Left ventricle myocardium inferior (tissue), 1 donor: ENCODE results near the gene GALNT16. TPM values are rescaled to one million over a fixed set of nuclear protein-coding genes. Genes with fewer than 3 reads are reported as not detected.

Experiments used
- DNase-seq: peaks from one replicate; pipeline ENCODE4 v3.0.0-alpha.2; 2020
- H3K27ac ChIP-seq: fragments of 200-600 bp; replicated peaks from 2 replicates; pipeline ENCODE4 v1.8.0; 2021
- H3K27me3 ChIP-seq: fragments of 200-600 bp; 2 replicates; pipeline ENCODE4 v1.8.0; 2021; ENCODE audit warnings: low read depth
- H3K36me3 ChIP-seq: fragments of 200-600 bp; 2 replicates; pipeline ENCODE4 v1.8.0; 2021
- H3K4me1 ChIP-seq: fragments of 200-600 bp; 2 replicates; pipeline ENCODE4 v1.8.0; 2021
- H3K4me3 ChIP-seq: fragments of 200-600 bp; 2 replicates; pipeline ENCODE4 v1.8.0; 2021; ENCODE audit warnings: mild to moderate bottlenecking, moderate library complexity
- H3K9me3 ChIP-seq: fragments of 200-600 bp; replicated peaks from 2 replicates; pipeline ENCODE4 v1.8.0; 2021
- CTCF ChIP-seq: fragments of 200-600 bp; IDR thresholded peaks from 2 replicates; pipeline ENCODE4 v1.8.0; 2021; ENCODE audit warnings: antibody characterized with exemption, mild to moderate bottlenecking, borderline replicate concordance
- intact Hi-C: fragments of 100-400 bp; cut with micrococcal nuclease; formaldehyde crosslinking; loops from one replicate; pipeline ENCODE4 v1.11.0; 2022
- total RNA-seq: library from RNA; stranded (reverse); fragmentation: NEBNext Ultra II Directional; extraction: Animal tissue kit (Norgen Biotek cat#: 25700); gene quantifications from one replicate; pipeline ENCODE4 v1.2.1, GENCODE V29; 2021
- donor health status: DM: no; HTN: yes; CAD: no; lungs with severe emphysema.

GALNT16 gene
- total RNA-seq, 1 donor from 2014 or later, result 70.5 TPM

GRCh38 chr14:69332782-69333395, 72.9 kb downstream of the GALNT16 start:
- peaks cover 47% of the 10 kb centered on the region for H3K36me3 ChIP-seq
- intact Hi-C loops, result no loop called here
- H3K4me1 ChIP-seq, result no peaks in the 10 kb centered on the region
- no peaks in the 10 kb centered on the region for H3K9me3 ChIP-seq
- H3K27me3 ChIP-seq, result no peaks in the 10 kb centered on the region
- DNase-seq, result no peak
- no peak for TF ChIP-seq CTCF
- no peak overlapping the region for H3K4me3 ChIP-seq
- no peak overlapping the region for H3K27ac ChIP-seq

DNA sequence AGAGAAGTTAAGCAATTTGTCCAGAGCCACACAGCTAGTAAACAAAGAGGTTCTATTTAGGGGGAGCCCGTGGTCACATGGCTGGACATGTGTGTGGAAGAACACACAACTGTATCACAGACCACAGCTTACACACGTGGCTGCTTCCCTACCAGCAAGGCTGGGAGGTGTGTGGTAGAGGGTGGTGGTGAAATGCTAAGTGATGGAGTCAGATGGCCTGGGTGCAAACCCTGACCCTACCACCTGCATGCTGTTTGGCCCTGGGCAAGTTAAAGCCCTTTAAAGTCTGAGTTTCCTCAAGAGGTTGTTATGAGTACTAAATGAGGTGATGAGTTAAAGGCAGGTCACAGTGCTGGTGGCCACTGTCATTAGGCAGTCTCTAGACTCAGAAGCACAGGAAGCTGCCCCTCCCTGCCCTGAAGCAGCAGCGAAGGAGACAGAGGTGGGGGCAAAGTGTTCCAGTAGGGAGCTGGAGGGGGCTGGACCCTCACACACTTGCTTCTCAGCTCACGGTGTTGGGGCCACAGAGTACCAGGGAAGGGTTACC, 73.9 kb downstream of the GALNT16 start:
- no peaks in the 10 kb centered on the region for H3K9me3 ChIP-seq
- intact Hi-C loops, result no loop called here
- DNase-seq, result no peak
- no peak overlapping the region for H3K4me3 ChIP-seq
- H3K27me3 ChIP-seq, result no peaks in the 10 kb centered on the region
- no peak for TF ChIP-seq CTCF
- H3K36me3 ChIP-seq, result peaks cover 48% of the 10 kb centered on the region
- no peak overlapping the region for H3K27ac ChIP-seq
- H3K4me1 ChIP-seq, result no peaks in the 10 kb centered on the region

DNA sequence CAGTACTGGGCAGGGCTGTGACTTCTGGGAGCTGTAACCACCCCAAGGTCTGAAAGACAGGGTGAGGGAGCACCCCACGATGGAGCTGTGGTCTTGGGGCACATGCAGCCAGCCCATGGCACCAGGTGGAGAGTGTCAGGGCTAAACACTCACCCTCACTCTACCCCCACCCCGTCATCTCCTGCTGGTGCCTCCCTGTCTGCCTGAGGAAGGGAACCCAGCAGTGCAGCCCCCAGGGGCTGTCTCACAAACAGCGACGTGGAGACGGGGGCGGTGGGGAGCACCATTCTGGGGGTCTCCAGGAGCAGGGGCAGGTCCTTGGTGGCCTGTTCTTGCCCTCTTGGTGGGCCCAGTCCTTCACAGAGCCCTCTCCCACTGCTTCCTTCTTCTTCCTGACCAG, 74.6 kb downstream of the GALNT16 start:
- Histone ChIP-seq H3K36me3 (peaks cover 49% of the 10 kb centered on the region), H3K4me1 (no peaks in the 10 kb centered on the region), H3K27me3 (no peaks in the 10 kb centered on the region), H3K9me3 (no peaks in the 10 kb centered on the region), H3K27ac (no peak overlapping the region), H3K4me3 (no peak overlapping the region)
- intact Hi-C loops, result no loop called here
- DNase-seq, result no peak
- no peak for TF ChIP-seq CTCF

DNA sequence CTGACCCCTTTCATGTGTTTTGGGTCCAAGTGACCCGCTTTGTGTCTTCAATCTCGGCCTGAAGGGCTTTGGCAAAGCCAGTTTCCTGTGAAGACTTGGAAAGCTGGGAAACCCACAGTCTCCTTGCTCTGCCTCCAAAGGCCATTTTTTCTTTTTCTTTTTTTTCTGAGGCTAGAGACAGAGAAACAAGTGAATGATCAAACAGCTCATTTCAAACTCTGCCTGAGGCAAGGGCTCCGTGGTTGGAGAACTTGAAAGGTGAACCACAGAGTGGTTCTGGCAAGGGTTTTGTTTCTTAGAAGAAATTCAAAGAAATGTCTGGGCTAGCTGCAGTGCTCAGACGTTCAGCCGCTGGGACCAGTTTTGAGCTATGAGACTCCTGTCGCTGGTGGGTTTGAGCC, 75.4 kb downstream of the GALNT16 start:
- no peak overlapping the region for H3K27ac ChIP-seq
- H3K9me3 ChIP-seq, result no peaks in the 10 kb centered on the region
- H3K27me3 ChIP-seq, result no peaks in the 10 kb centered on the region
- intact Hi-C loops, result no loop called here
- no peak for TF ChIP-seq CTCF
- no peak for DNase-seq
- H3K4me1 ChIP-seq, result no peaks in the 10 kb centered on the region
- no peak overlapping the region for H3K4me3 ChIP-seq
- peaks cover 55% of the 10 kb centered on the region for H3K36me3 ChIP-seq

GRCh38 chr14:69337984-69338383, 78.0 kb downstream of the GALNT16 start:
- H3K27me3 ChIP-seq, result no peaks in the 10 kb centered on the region
- H3K9me3 ChIP-seq, result no peaks in the 10 kb centered on the region
- peaks cover 5% of the 10 kb centered on the region for H3K4me1 ChIP-seq
- TF ChIP-seq CTCF, result no peak
- H3K36me3 ChIP-seq, result peaks cover 48% of the 10 kb centered on the region
- intact Hi-C loops, result no loop called here
- H3K27ac ChIP-seq, result no peak overlapping the region
- no peak for DNase-seq
- no peak overlapping the region for H3K4me3 ChIP-seq
